HG02938 (cell line): Measurements from ENCODE around the gene RAD9A.

Experiments
- ATAC-seq: cut with Tn5 transposase; IDR thresholded peaks from one replicate; pipeline ENCODE4 v1.9.1; 2021; ENCODE audit warnings: mild to moderate bottlenecking, moderate library complexity; ENCODE audit not compliant: unreplicated experiment

RAD9A gene

GRCh38 chr11:67373648-67374570 lies 17.9 kb upstream of the RAD9A start:
- ATAC-seq = no peak

GRCh38 chr11:67374571-67375281 lies 17.1 kb upstream of the RAD9A start:
- ATAC-seq = no peak

- no peak for ATAC-seq
These were observed 16.3 kb upstream of the RAD9A start for GRCh38 chr11:67375320-67376055.

- ATAC-seq = no peak
These were observed 15.5 kb upstream of the RAD9A start for GRCh38 chr11:67376063-67376820.

- no peak for ATAC-seq
These were observed 14.6 kb upstream of the RAD9A start for GRCh38 chr11:67376873-67377808.

- no peak for ATAC-seq
These were observed 13.2 kb upstream of the RAD9A start for GRCh38 chr11:67378544-67378943.

- no peak for ATAC-seq
These were observed 12.4 kb upstream of the RAD9A start for GRCh38 chr11:67379061-67380058.

- ATAC-seq = no peak
These were observed 10.4 kb upstream of the RAD9A start for GRCh38 chr11:67381244-67381972.

- ATAC-seq = no peak
These were observed 9.3 kb upstream of the RAD9A start for GRCh38 chr11:67382276-67383136.

- no peak for ATAC-seq
These were observed 6.9 kb upstream of the RAD9A start for GRCh38 chr11:67384851-67385366.

GRCh38 chr11:67387069-67387468 lies 4.7 kb upstream of the RAD9A start:
- ATAC-seq = no peak

GRCh38 chr11:67387518-67387917 lies 4.3 kb upstream of the RAD9A start:
- ATAC-seq = no peak

GRCh38 chr11:67389477-67389876 lies 2.3 kb upstream of the RAD9A start:
- no peak for ATAC-seq

- no peak for ATAC-seq
These were observed 861 bp upstream of the RAD9A start for GRCh38 chr11:67390947-67391303.

- no peak for ATAC-seq
These were observed 463 bp downstream of the RAD9A start for GRCh38 chr11:67392183-67392715.

- ATAC-seq = no peak
These were observed 1.7 kb downstream of the RAD9A start for GRCh38 chr11:67393437-67393836.
